Measurements from ENCODE around the gene NHLRC4.

GRCh38 chr16:533391-534123, 33.2 kb upstream of the NHLRC4 start:
- TF ChIP-seq CTCF (IDR thresholded peaks at IDR 0.05) (no peak), POLR2A (IDR thresholded peaks at IDR 0.05) (no peak)

Measured in vagina (tissue), 2 donors.